GM12878 (cell line): Measurements from ENCODE around the gene CARMIL3. TPM values are rescaled to one million over a fixed set of nuclear protein-coding genes. Genes with fewer than 3 reads are reported as not detected.

ENCODE experiments used
- ATAC-seq: fragments of 200-7000 bp; cut with Tn5 transposase; 3 replicates; pipeline ENCODE4 v1.9.1; 2020; ENCODE audit warnings: mild to moderate bottlenecking, moderate library complexity
- BruUV-seq: library from RNA; stranded (reverse); fragments of 400-500 nt; replicated peaks from 2 replicates; lab custom pipeline; 2021; lab: Mats Ljungman, UMichigan
- CTCF ChIA-PET: fragments of 300-600 bp; sonication (Branson Sonifier 250); formaldehyde crosslinking; extraction: SDS; loops from one replicate; lab custom pipeline; 2021; ENCODE audit warnings: inconsistent platforms; lab: Yijun Ruan, JAX
- POLR2A ChIA-PET: fragments of 350-600 bp; formaldehyde crosslinking; extraction: SDS; loops from one replicate; lab custom pipeline; 2021; ENCODE audit warnings: inconsistent platforms; lab: Charles Lee
- RAD21 ChIA-PET: fragments of 300-600 bp; sonication (Branson Sonifier 250); formaldehyde crosslinking; loops from one replicate; lab custom pipeline; 2023; ENCODE audit warnings: antibody characterized with exemption; ENCODE audit not compliant: unreplicated experiment; lab: Charles Lee
- SMC1A ChIA-PET: fragments of 300-600 bp; sonication (Branson Sonifier 250); formaldehyde crosslinking; loops from one replicate; lab custom pipeline; 2023; ENCODE audit not compliant: unreplicated experiment, uncharacterized antibody; lab: Charles Lee
- DNase-seq: peaks from one replicate; pipeline ENCODE4 v3.0.0-alpha.2; 2011; ENCODE audit warnings: low read depth, low spot score
- FAIRE-seq: peaks from 3 replicates; lab custom pipeline; 2011; peaks lifted over from hg19 to GRCh38; lab: Jason Lieb, UNC
- H2AFZ ChIP-seq: 2 replicates; pipeline ENCODE4 v1.6.0; 2011; ENCODE audit warnings: low read depth, low read length, control low read depth; ENCODE audit not compliant: control insufficient read depth
- H3K27ac ChIP-seq: 2 replicates; pipeline ENCODE4 v1.5.1; 2011; ENCODE audit warnings: control low read depth; ENCODE audit not compliant: control insufficient read depth, insufficient read depth
- H3K27me3 ChIP-seq, 2 experiments: replicated peaks in 1 of 2; 2 replicates each; pipeline versions ENCODE4 v1.6.0 to v1.6.1; 2011; ENCODE audit warnings: low read length in 1 of 2; ENCODE audit not compliant: control insufficient read depth in 2 of 2, insufficient read depth in 2 of 2
- H3K36me3 ChIP-seq, 2 experiments: 2 replicates each; pipeline ENCODE4 v1.5.1; 2011; ENCODE audit warnings: low read length in 1 of 2; ENCODE audit not compliant: control insufficient read depth in 2 of 2, insufficient read depth in 2 of 2
- H3K4me1 ChIP-seq: 2 replicates; pipeline ENCODE4 v1.6.1; 2011; ENCODE audit warnings: mild to moderate bottlenecking, low read length, moderate library complexity, mixed read lengths; ENCODE audit not compliant: control insufficient read depth, insufficient read depth
- H3K4me2 ChIP-seq: 2 replicates; pipeline ENCODE4 v1.6.0; 2011; ENCODE audit warnings: control low read depth; ENCODE audit not compliant: control insufficient read depth, insufficient read depth
- H3K4me3 ChIP-seq: fragments of 200-600 bp; sonication (generic); 2 replicates; pipeline ENCODE4 v1.5.1; 2016
- H3K79me2 ChIP-seq: 2 replicates; pipeline ENCODE4 v1.6.0; 2011; ENCODE audit warnings: low read length; ENCODE audit not compliant: control insufficient read depth, insufficient read depth
- H3K9ac ChIP-seq: 2 replicates; pipeline ENCODE4 v1.8.0; 2011; ENCODE audit warnings: low read length, control low read depth, mixed read lengths; ENCODE audit not compliant: control insufficient read depth, insufficient read depth
- H3K9me3 ChIP-seq: replicated peaks from 3 replicates; pipeline ENCODE4 v1.5.1; 2011; ENCODE audit warnings: mild to moderate bottlenecking, low read length; ENCODE audit not compliant: control insufficient read depth, insufficient read depth
- H4K20me1 ChIP-seq: 2 replicates; pipeline ENCODE4 v1.6.0; 2011; ENCODE audit not compliant: control insufficient read depth, insufficient read depth
- SREBF1 ChIP-seq: IDR thresholded peaks from 2 replicates; pipeline ENCODE4 v1.6.1; 2012; ENCODE audit warnings: mild to moderate bottlenecking, low read length
- SRF ChIP-seq, 2 experiments: IDR thresholded peaks; 2 replicates each; pipeline ENCODE4 v1.6.1; 2011; ENCODE audit warnings: low read depth in 2 of 2, low read length in 2 of 2, mild to moderate bottlenecking in 1 of 2, moderate library complexity in 1 of 2
- TARDBP ChIP-seq: IDR thresholded peaks from 2 replicates; pipeline ENCODE4 v1.6.1; 2016; ENCODE audit warnings: borderline replicate concordance
- WGBS: methylation state at CpG from one replicate; pipeline ENCODE4 v1.1.6; 2016; ENCODE audit warnings: low lambda C conversion rate; ENCODE audit not compliant: insufficient replicate concordance, insufficient coverage; ENCODE audit errors: missing lambda C conversion rate; 5-methylcytosine and 5-hydroxymethylcytosine counted together
- in situ Hi-C: fragments of 300-500 bp; cut with MboI; formaldehyde crosslinking; loops from 9 replicates; pipeline ENCODE4 v1.14.3; 2018; ENCODE audit warnings: mixed read lengths
- intact Hi-C: fragments of 100-400 bp; cut with micrococcal nuclease; formaldehyde crosslinking; loops from one replicate; pipeline ENCODE4 v1.14.2; 2022; ENCODE audit not compliant: unreplicated experiment
- polyA plus RNA-seq, 11 experiments: library from polyadenylated mRNA; depleted of rRNA in 4 of 11; unstranded in 6 of 11; stranded (reverse) in 5 of 11; fragments of >200 nt; fragmentation: Nextera tagmentation in 4 of 11; fragmentation: Illumina TruSeq in 1 of 11; extraction: Ambion mirVana in 4 of 11; extraction: Trizol in 1 of 11; gene quantifications; 1 replicate in 1 of 11; 2 replicates in 10 of 11; pipeline versions ENCODE4 v1.2.1 to v1.2.3, GENCODE V29; 2011 to 2016; ENCODE audit warnings: inconsistent platforms in 2 of 11, missing spikeins in 2 of 11, low read depth in 1 of 11
- total RNA-seq, 4 experiments: library from RNA; depleted of rRNA in 3 of 4; stranded (reverse); fragments of >200 nt in 3 of 4; fragmentation: Illumina TruSeq in 1 of 4; extraction: Trizol in 1 of 4; gene quantifications; 2 replicates each; pipeline versions ENCODE4 v1.2.1 to v1.2.3, GENCODE V29; 2013 to 2021

The CARMIL3 gene
- total and polyA plus RNA-seq, 10 of the 15 experiments (the other 5 are each of a cell fraction or from before 2014, with no cell fraction given): 0.09 to 0.32 (median 0.25) TPM; not detected in 3

DNA sequence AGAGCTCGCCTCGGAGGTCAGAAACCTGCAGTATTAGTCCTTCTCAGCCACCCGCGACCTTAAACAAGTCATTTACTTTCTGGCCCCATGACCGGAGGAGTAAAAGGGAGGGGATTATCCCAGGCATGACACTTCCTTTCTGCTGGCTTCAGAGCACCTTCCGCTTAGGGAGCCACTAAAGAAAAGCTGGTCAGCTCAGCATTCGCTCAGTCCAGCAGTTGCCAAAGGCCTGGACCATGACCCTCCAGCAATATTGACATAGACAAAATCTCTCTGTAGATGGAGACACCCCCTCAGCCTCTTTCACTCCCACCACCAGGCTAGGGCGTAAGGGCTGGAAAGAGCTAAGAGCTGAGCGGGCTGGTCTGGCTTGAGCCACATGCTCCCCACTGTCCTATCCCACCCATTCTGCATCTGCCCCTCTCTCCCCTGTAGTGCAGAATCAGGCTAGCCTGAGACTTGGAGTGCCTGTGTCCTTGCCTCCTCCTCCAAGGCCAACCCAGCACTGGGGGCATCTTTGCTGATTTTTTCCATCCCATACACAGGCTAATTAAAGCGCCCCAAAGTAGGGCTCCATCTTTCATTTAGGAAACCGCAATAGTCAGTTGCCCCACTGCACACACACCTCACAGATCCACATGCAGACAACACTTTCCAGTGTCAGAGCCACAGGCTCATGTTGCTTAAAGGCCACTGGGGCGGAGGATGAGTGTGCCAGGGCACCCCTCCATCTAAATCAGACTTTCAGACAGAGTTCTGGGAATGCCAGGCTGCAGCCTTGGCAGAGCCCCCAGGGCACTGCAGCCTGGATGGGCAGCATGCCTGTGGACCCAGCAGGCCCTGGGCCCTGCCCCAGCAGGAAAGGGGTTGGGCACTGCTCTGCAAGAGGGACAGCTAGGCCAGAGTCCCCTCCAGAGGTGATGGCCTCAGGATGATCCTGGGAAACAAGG, 15.6 kb downstream of the CARMIL3 start:
- H3K4me2 ChIP-seq: no peak overlapping the region
- no peaks in the 10 kb centered on the region for H3K36me3 ChIP-seq
- 65% methylated on average over 12 of the region's 12 CpGs for WGBS
- no peaks in the 10 kb centered on the region for H3K4me1 ChIP-seq
- DNase-seq (no peak), FAIRE-seq (no peak), ATAC-seq (no peak; the same call in 2 of the 3 replicates)
- H3K79me2 ChIP-seq: no peaks in the 10 kb centered on the region
- H4K20me1 ChIP-seq: no peaks in the 10 kb centered on the region; the same call in 1 of the 2 replicates
- intact Hi-C loops: no loop called here
- H3K27ac ChIP-seq: no peak overlapping the region
- H3K4me3 ChIP-seq: no peak overlapping the region
- no peak overlapping the region for H3K9ac ChIP-seq
- BruUV-seq: no TSS peak
- SMC1A ChIA-PET: interaction anchor here (1.7 kb wide), 1 partner anchor 41 kb away, joined by 6 read pairs; no protein-coding TSS in a partner anchor
- no peak overlapping the region for H2AFZ ChIP-seq
- H3K9me3 ChIP-seq: no peaks in the 10 kb centered on the region
- in situ Hi-C loops: no loop called here
- H3K27me3 ChIP-seq: peaks cover 0 to 2% of the 10 kb centered on the region in 2 experiments; a peak in 3 of 4 replicates
- no peak for TF ChIP-seq TARDBP
- no peak for TF ChIP-seq SREBF1
- TF ChIP-seq SRF (IDR thresholded peaks at IDR 0.05; ENCODE audit: low read depth in 2 of 2, low read length in 2 of 2): no peak
- POLR2A ChIA-PET: interaction anchor here (1.2 kb wide), 1 partner anchor 13 kb away, joined by 3 read pairs; no protein-coding TSS in a partner anchor
- RAD21 ChIA-PET: interaction anchor here (1.1 to 1.3 kb wide), 2 partner anchors 19 to 41 kb away, joined by 3 read pairs; no protein-coding TSS in a partner anchor
- CTCF ChIA-PET: interaction anchor here (0.5 to 2.7 kb wide), 6 partner anchors 9 to 507 kb away, joined by 3 to 10 read pairs (median 5); no protein-coding TSS in a partner anchor
